ENCODE results near the gene COL15A1. TPM values are rescaled to one million over a fixed set of nuclear protein-coding genes. Genes with fewer than 3 reads are reported as not detected.

The COL15A1 gene
- total RNA-seq, 4 donors from 2014 or later: 4.6 to 51.9 (median 10.7) TPM

DNA sequence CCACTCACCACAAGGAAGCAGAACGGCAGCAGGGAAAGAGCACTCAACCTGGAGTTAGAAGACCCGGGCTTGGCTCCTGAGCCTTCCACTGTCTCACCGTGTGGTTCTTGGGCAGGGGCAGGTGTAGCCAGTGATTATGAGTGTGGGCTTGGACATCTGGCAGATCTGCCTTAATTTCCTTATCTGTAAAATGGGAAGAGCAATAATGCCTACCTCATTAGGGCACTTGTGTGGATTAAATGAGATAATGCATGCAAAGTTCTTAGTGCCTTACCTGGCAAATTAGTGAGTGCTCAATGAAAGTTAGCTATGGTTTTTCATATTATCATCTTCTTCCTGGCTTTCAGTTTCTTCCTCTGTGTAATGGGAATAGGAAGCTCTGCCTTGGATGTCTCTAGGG lies 28.1 kb upstream of the COL15A1 start:
- H3K27ac ChIP-seq: no peak overlapping the region
- H3K4me3 ChIP-seq: no peak overlapping the region
- DNase-seq: no peak
- WGBS, 2 donors (ENCODE audit: low coverage in 1 of 2): 94% methylated on average over 3 of the region's 3 CpGs; no CpG with 5 or more reads in 1 of the 2 donors
- H3K27me3 ChIP-seq: no peaks in the 10 kb centered on the region
- H3K9me3 ChIP-seq: no peaks in the 10 kb centered on the region
- peaks cover 0 to 21% (median 3%) of the 10 kb centered on the region in 4 donors for H3K4me1 ChIP-seq
- H3K36me3 ChIP-seq: no peaks in the 10 kb centered on the region
- in situ Hi-C loops (cut with MboI; ENCODE audit: low pct_ligation_motif_present in 1 of 4, low pct_unique_long_range_greater_than_20kb in 1 of 4, low sequenced_read_pairs in 3 of 4) (no loop called here), intact Hi-C loops (cut with DNase I; ENCODE audit: low total_unique reads) (no loop called here)
- no peak for TF ChIP-seq POLR2AphosphoS5 (IDR thresholded peaks at IDR 0.05)
- TF ChIP-seq, protein P1, sequence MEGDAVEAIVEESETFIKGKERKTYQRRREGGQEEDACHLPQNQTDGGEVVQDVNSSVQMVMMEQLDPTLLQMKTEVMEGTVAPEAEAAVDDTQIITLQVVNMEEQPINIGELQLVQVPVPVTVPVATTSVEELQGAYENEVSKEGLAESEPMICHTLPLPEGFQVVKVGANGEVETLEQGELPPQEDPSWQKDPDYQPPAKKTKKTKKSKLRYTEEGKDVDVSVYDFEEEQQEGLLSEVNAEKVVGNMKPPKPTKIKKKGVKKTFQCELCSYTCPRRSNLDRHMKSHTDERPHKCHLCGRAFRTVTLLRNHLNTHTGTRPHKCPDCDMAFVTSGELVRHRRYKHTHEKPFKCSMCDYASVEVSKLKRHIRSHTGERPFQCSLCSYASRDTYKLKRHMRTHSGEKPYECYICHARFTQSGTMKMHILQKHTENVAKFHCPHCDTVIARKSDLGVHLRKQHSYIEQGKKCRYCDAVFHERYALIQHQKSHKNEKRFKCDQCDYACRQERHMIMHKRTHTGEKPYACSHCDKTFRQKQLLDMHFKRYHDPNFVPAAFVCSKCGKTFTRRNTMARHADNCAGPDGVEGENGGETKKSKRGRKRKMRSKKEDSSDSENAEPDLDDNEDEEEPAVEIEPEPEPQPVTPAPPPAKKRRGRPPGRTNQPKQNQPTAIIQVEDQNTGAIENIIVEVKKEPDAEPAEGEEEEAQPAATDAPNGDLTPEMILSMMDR (IDR thresholded peaks at IDR 0.05): no peak
- no peak for TF ChIP-seq EP300 (IDR thresholded peaks at IDR 0.05; ENCODE audit: low read depth)
- no peak for TF ChIP-seq POLR2A (IDR thresholded peaks at IDR 0.05)

DNA sequence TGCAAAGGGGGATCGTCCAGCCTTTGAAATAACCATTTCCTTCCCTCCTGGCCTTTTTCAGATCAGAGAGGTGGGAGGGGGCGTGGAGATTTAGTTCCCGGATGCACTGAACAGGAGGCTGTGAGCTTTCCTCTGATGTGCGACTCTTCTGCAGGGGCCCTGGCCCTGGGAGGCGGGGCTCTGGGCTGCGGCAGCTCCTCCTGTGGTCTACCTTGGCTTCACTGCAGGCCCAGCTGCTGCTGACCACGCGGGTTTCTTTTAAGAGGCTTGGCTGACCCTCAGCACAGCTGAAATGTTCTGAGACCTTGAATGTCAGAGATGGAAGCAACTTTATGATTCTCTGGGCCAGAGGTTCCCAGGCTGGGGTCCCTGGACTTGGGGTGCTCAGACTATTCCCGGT lies 27.0 kb upstream of the COL15A1 start:
- H3K4me1 ChIP-seq: peaks cover 0 to 21% (median 3%) of the 10 kb centered on the region in 4 donors
- no peaks in the 10 kb centered on the region for H3K36me3 ChIP-seq
- TF ChIP-seq POLR2AphosphoS5 (IDR thresholded peaks at IDR 0.05) (peak in 1 of 3 donors; percentile 7), POLR2A (IDR thresholded peaks at IDR 0.05) (no peak)
- intact Hi-C loops (cut with DNase I; ENCODE audit: low total_unique reads): no loop called here
- in situ Hi-C loops (cut with MboI; ENCODE audit: low pct_ligation_motif_present in 1 of 4, low pct_unique_long_range_greater_than_20kb in 1 of 4, low sequenced_read_pairs in 3 of 4): no loop called here
- H3K4me3 ChIP-seq: no peak overlapping the region
- no peaks in the 10 kb centered on the region for H3K27me3 ChIP-seq
- H3K9me3 ChIP-seq: no peaks in the 10 kb centered on the region
- DNase-seq: peak; percentile 22
- 47 to 80% methylated on average over 2 to 9 of the region's 9 CpGs for WGBS, 2 donors (ENCODE audit: low coverage in 1 of 2)
- peak overlapping the region in 2 of 4 donors; percentile 17 to 29 for H3K27ac ChIP-seq

DNA sequence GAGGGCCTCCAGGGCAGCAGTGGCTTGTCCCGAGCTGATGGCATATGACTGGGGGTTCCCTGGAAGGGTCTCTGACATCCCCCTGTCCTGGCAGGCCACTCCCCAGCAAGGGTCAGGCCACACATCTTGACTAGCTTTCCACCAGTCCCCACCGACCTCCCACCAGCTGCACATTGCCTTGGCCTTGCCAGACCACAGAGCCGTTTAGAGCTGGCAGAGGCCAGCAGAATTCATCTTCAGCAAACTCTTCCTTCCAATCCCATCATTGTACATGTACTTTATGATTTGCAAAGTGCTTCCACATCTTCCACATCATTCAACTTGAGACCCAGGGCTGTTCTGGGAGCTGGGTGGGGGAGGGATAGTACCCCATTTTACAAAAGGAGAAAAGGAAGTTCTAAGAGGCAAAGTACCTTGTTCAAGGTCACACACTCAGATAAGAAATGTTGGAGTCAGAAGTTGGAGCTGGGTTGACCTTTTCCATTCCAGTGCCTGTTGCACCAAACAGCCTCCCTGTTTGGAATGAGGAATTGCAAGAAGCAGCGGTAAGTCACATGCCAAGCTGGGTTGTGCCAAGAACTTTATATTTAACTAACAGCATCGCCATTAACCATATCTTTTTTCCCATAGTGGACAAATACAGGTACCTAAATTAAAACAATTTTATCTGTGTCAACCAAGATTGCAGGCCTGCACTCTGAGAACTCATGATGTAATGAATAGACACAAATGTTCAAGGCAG lies 25.8 kb upstream of the COL15A1 start:
- Histone ChIP-seq H3K27me3 (no peaks in the 10 kb centered on the region), H3K4me1 (peaks cover 0 to 21% (median 3%) of the 10 kb centered on the region in 4 donors), H3K36me3 (no peaks in the 10 kb centered on the region), H3K9me3 (no peaks in the 10 kb centered on the region), H3K27ac (peak overlapping the region in 3 of 4 donors; percentile 1 to 29 (median 24)), H3K4me3 (no peak overlapping the region)
- intact Hi-C loops (cut with DNase I; ENCODE audit: low total_unique reads): no loop called here
- WGBS, 2 donors (ENCODE audit: low coverage in 1 of 2): 35 to 43% methylated on average over 2 to 5 of the region's 5 CpGs
- in situ Hi-C loops (cut with MboI; ENCODE audit: low pct_ligation_motif_present in 1 of 4, low pct_unique_long_range_greater_than_20kb in 1 of 4, low sequenced_read_pairs in 3 of 4): no loop called here
- TF ChIP-seq POLR2A (IDR thresholded peaks at IDR 0.05): no peak
- no peak for TF ChIP-seq EP300 (IDR thresholded peaks at IDR 0.05; ENCODE audit: low read depth)
- TF ChIP-seq, protein P1 (IDR thresholded peaks at IDR 0.05): no peak
- TF ChIP-seq POLR2AphosphoS5 (IDR thresholded peaks at IDR 0.05): no peak
- DNase-seq: no peak

DNA sequence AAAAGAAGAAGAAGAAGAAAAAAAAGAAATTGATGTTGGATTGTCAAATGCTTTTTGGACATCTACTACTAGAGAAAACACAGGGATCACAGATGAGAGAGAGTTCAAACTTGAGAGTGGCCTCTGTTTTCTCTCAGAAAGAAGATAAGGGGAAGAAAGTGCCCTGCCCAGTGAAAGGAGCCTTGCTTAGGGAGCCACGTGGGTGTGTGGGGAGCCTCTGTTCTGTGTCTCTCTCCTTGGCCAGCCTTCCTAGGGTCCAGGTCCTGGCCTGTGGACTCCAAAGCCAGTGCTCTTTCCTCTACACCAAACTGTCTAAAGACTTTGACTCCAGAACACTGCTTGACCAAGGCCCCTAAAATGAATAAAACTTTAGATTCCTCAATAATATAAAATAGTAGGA lies 22.0 kb upstream of the COL15A1 start:
- intact Hi-C loops (cut with DNase I; ENCODE audit: low total_unique reads): no loop called here
- no peak for TF ChIP-seq EP300 (IDR thresholded peaks at IDR 0.05; ENCODE audit: low read depth)
- TF ChIP-seq, protein P1 (IDR thresholded peaks at IDR 0.05): no peak
- TF ChIP-seq POLR2AphosphoS5 (IDR thresholded peaks at IDR 0.05): no peak
- TF ChIP-seq POLR2A (IDR thresholded peaks at IDR 0.05): no peak

More for the DNA sequence above, 22.0 kb upstream of the COL15A1 start:
- 0 to 29% methylated on average over 1 of the region's 1 CpG for WGBS, 2 donors (ENCODE audit: low coverage in 1 of 2)
- H3K27ac ChIP-seq: no peak overlapping the region
- no peaks in the 10 kb centered on the region for H3K9me3 ChIP-seq
- no peak for DNase-seq
- in situ Hi-C loops (cut with MboI; ENCODE audit: low pct_ligation_motif_present in 1 of 4, low pct_unique_long_range_greater_than_20kb in 1 of 4, low sequenced_read_pairs in 3 of 4): no loop called here
- H3K4me3 ChIP-seq: no peak overlapping the region
- peaks cover 0 to 11% (median 3%) of the 10 kb centered on the region in 4 donors for H3K4me1 ChIP-seq
- H3K27me3 ChIP-seq: no peaks in the 10 kb centered on the region
- no peaks in the 10 kb centered on the region for H3K36me3 ChIP-seq

Data from transverse colon (tissue), 4 donors.